HG03558 (cell line): ENCODE results near the gene SRMS.

ENCODE experiments used
- ATAC-seq: cut with Tn5 transposase; IDR thresholded peaks from one replicate; pipeline ENCODE4 v1.9.1; 2021; ENCODE audit warnings: moderate number of reproducible peaks; ENCODE audit not compliant: unreplicated experiment; ENCODE audit errors: extremely low read depth

The SRMS gene

GRCh38 chr20:63555661-63556381 is 8.3 kb upstream of the SRMS start:
- no peak for ATAC-seq

GRCh38 chr20:63554361-63555278 is 7.1 kb upstream of the SRMS start:
- no peak for ATAC-seq

- no peak for ATAC-seq
These were observed 6.4 kb upstream of the SRMS start, which contains the start of gene FNDC11 for GRCh38 chr20:63553933-63554290. Gene FNDC11, plus strand, starts transcription at chr20:63554159. Its CDS starts 1,505 bp downstream, at chr20:63555664.

- ATAC-seq: no peak
These were observed 5.8 kb upstream of the SRMS start for GRCh38 chr20:63553251-63553932.

DNA sequence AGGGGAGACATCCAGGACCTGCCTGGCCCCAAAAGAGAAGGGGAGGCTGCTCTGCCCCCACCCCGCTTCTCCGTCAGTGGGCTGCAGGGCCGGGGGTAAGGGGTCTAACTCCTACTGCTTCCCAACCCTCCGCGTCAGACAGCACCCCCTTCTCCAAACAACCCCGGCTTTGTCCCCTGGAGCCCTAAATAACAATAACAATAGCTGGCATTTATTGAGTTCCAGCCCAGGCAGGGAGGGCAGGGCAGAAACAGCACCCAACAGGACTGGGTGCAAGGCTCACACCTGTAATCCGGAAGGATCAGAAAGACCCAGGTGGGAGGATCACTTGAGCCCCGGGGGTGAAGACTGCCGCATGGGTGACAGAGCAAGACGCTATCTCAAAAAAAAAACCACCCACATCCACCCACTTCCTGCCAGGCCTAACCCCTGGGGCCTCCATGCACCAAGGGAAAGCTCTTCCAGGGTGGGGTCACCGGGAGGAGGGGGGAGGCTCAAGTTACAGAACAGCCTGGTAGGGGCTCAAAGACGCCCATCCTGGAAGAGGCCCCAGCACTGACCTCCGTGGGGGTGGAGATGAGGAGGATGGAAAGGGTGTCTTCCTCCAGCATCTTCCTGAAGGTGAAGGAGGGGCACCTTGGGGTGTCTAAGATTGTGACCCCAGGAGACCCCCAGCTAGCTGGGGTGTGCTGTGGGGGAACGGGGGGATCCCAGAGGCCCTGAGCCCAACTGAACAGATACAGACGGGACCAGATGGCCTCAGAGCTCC is 5.1 kb upstream of the SRMS start:
- ATAC-seq: no peak

GRCh38 chr20:63551068-63551467 is 3.5 kb upstream of the SRMS start:
- no peak for ATAC-seq

GRCh38 chr20:63549679-63550282 is 2.2 kb upstream of the SRMS start:
- ATAC-seq: no peak

DNA sequence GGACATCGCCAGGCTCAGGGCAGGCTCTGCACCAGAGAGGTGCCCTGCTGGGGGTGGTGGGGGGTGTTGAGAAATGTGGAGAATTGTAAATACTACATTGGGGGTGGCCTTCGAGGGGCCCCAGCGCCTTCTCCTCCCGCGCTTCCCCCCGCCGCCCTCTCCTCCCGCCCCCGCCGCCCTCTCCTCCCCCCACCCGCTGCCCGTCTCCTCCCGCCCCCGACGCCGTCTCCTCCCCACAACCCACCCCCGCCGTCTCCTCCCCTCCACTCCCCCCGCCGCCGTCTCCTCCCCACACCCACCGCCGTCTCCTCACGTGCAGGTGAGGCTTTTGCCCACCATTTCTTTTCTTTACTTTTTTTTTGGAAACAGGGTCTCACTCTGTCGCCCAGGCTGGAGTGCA is 1.5 kb upstream of the SRMS start:
- ATAC-seq: no peak

DNA sequence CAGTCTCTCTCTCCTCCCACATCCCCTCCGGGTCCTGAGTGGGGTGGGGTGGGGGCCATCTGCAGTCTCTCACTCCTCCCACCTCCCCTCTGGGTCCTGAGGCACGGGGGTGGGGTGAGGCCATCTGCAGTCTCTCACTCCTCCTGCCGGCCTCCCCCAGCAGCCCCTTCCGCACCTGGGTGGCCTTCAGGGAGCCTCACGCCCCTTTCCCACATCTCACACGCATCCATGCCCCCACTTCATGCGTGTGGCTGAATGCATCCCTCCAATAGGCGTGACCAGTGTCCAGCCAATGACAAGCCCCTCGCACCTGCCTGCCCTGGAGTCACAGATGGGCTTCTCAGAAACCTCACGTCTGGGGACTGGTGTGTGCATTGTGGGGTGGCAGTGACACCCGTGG is 993 bp upstream of the SRMS start:
- no peak for ATAC-seq

GRCh38 chr20:63546956-63547724 is 409 bp downstream of the SRMS start:
- ATAC-seq: no peak

DNA sequence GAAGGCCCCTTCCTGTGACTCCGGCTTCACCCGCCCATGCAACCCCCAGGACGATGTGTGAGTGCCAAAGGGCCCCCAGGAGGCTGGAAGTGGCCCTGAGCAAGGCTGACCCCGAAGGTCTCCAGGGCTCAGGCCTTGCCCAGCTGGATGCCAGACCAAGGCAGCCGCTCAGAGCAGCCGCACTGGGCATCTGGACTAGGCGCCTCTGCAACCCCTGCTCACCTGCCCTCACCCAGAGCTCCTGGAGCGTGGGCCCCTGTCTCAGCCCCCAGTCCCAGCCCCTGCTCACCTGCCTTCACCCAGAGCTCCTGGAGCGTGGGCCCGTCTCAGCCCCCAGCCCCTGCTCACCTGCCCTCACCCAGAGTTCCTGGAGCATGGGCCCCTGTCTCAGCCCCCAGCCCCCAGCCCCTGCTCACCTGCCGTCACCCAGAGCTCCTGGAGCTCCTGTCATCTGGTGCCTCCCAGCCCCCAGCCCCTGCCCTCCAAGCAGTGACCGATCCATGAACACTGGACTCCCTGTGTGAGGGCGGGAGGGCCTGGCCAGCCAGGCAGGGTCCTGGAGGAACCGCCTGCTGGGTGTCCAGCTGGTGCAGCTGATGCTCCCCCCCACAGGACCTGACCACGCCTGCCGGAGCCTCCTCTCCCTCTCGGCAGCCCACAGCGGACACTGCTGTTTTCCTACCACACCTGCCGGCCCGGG is 1.1 kb downstream of the SRMS start:
- no peak for ATAC-seq

DNA sequence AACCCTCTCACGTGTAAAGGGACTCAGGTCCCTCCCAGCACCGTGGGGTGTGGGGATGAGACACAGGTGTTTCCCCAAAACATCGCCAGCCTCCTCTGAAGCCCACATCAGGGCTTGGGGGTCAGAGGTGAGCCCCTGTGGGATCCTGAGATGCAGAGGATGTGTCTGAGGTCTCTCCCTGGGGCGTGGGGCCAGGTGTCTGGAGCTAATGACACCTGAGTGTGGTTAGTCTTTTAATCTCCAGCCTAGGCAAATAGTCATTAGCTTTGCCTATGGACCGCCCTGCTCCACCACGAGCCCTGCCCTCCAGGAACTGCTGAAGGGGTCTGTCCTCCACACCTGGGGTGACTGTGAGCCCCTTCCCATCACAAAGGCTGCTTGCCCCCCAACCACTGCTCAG is 1.7 kb downstream of the SRMS start:
- no peak for ATAC-seq

DNA sequence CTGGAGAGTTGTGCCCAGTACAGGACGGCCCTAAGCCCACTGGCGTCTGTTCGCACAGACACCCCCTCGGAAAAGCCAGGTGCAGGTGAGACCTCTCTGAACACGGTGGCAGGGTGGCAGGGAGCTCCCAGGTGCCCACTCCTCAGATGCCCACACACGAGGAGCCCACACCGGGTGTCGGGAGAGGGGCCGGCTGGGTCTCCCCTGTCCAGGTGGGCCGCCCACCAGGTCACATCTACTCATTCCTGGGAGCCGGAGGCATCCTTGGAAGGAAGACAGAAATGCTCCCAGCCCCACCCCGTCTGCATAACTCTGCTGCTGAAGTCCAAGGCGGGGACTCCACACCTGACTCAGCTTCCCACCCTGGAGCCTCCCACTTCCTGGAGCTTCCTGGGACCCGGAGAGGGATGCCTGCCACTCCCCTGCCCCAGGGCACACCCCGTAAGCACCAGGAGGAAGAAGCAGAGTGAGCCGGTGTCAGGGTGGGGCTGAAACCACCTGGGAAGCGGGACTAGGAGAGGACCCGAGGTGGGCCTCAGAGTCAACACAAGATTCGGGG is 2.5 kb downstream of the SRMS start:
- ATAC-seq: no peak

DNA sequence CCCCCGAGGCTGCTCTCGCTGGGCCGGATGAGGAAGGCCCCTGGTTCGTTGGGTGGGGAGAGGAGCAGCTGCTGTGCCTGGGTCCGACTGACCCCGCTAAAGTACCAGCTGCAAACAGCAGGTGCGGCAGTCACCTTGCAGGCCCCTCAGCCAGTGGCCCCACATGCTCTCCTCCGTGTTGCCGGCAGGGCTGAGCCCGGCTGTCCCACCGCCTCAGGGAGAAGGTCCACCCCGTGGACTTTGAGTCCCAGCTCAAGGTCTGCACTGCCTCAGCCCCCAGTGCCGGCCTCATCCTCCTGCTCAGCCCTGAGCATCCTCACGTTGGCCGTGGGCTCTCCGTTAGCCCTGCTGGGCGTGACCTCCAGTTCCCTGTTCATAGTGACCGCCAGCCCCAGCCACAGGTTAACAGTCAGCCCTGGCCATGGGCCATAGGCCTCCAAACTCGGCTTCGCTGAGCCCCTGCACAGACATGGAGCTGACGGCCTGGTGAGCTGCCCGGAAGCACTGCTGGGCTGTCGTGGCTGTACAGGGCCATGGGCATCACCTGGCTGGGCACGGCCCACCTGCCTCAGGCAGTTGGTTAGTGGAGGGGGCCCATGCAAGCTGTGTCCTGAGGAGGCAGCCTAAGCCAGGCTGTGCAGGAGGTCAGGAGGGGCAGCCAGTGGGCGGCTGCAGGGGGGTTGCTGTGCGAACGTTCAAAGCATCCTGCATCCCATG is 3.1 kb downstream of the SRMS start:
- ATAC-seq: no peak

DNA sequence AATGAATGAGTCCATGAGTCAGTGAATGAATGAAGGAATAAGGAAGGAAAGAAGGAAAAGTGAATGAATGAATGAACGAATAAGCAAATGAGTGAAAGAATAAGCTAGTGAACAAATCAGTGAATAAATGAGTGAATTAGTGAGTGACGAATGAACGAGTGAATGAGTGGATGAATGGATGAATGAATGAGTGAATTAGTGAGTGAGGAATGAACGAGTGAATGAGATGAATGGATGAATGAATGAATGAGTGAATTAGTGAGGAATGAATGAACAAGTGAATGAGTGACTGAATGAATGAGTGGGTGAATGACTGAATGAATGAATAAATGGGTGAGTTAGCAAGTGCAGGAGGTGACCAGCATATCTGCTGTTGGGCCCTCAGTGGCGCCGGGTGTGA is 3.8 kb downstream of the SRMS start:
- ATAC-seq: no peak

DNA sequence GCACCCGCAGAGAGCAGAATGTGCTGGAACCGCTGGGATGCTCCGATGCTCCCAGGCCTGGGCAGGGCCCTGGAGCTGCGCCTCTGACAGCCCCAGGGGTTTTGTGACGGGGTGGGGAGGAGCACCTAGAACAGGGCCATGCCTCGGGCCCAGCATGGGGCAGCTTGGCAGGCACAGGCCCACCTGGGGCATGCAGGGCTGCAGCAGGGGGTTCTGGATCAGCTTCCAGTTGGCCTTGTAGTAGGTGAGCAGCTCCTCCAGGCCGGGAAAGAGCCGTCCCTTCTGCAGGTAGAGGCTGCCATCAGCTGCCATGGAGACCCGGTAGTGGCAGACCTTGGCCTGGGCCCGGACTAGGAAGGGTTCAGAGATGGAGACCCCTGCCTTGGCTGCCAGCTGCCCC is 4.4 kb downstream of the SRMS start:
- no peak for ATAC-seq

DNA sequence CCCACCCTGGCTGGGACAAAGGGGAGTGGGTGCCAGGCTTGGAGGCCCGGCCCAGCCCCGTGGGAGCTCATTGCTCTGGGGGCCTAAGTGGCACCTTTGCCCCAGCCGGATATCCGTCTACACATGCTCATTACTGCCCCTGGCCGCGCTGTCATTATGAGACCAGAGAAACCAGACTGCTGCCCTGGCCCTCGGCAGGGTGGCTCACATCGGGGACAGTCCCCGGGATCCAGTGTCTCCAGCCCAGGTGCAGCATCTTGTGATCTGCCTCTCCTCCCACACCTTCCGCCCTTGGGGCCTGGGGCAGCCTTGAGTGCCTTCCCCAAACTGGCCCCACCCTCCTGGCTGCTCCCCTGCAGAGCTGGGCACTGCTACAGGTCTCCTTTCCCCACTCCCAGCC is 4.9 kb downstream of the SRMS start:
- ATAC-seq: no peak
